HepG2 (cell line): ENCODE data around the gene ARPC3.
"Not testable (repeated sequence)": the region's sequence is repeated elsewhere in the genome, so short reads cannot be mapped to it uniquely, and the experiment has no call there.

ENCODE experiments used
- MAX ChIP-seq: IDR thresholded peaks from 2 replicates; pipeline ENCODE4 v1.6.1; 2012; ENCODE audit warnings: inconsistent platforms
- TF ChIP-seq, protein P1 (sequence below): sonication (generic); formaldehyde crosslinking; IDR thresholded peaks from 2 replicates; pipeline ENCODE4 v1.5.0; 2020; ENCODE audit warnings: mild to moderate bottlenecking, missing genetic modification reagents, moderate library complexity

- TF ChIP-seq, protein P1, sequence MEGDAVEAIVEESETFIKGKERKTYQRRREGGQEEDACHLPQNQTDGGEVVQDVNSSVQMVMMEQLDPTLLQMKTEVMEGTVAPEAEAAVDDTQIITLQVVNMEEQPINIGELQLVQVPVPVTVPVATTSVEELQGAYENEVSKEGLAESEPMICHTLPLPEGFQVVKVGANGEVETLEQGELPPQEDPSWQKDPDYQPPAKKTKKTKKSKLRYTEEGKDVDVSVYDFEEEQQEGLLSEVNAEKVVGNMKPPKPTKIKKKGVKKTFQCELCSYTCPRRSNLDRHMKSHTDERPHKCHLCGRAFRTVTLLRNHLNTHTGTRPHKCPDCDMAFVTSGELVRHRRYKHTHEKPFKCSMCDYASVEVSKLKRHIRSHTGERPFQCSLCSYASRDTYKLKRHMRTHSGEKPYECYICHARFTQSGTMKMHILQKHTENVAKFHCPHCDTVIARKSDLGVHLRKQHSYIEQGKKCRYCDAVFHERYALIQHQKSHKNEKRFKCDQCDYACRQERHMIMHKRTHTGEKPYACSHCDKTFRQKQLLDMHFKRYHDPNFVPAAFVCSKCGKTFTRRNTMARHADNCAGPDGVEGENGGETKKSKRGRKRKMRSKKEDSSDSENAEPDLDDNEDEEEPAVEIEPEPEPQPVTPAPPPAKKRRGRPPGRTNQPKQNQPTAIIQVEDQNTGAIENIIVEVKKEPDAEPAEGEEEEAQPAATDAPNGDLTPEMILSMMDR (CRISPR knock-in tag): not testable (repeated sequence)
- TF ChIP-seq MAX: not testable (repeated sequence)
Observed at GRCh38 chr12:110405126-110405662, 44.9 kb downstream of the ARPC3 start.
